Measurements from ENCODE around the gene ZNF837.
"Not testable (repeated sequence)": the region's sequence is repeated elsewhere in the genome, so short reads cannot be mapped to it uniquely, and the experiment has no call there.

ZNF837 gene

GRCh38 chr19:58350001-58350861 is 30.6 kb downstream of the ZNF837 start:
- DNase-seq: no peak

- no peak for DNase-seq
These were observed 31.2 kb downstream of the ZNF837 start for GRCh38 chr19:58349590-58349989.

GRCh38 chr19:58348080-58348479 is 32.8 kb downstream of the ZNF837 start:
- DNase-seq: not testable (repeated sequence)

GRCh38 chr19:58346961-58347929 is 33.6 kb downstream of the ZNF837 start:
- DNase-seq: peak; percentile 78

- DNase-seq: no peak
These were observed 35.3 kb downstream of the ZNF837 start for GRCh38 chr19:58345558-58345957.

GRCh38 chr19:58338825-58339558 is 41.8 kb downstream of the ZNF837 start:
- DNase-seq: peak; percentile 25

- no peak for DNase-seq
These were observed 42.5 kb downstream of the ZNF837 start for GRCh38 chr19:58338336-58338735.

GRCh38 chr19:58336820-58337219 is 44.0 kb downstream of the ZNF837 start:
- DNase-seq: no peak

GRCh38 chr19:58336216-58336615 is 44.6 kb downstream of the ZNF837 start:
- no peak for DNase-seq

GRCh38 chr19:58335630-58336029 is 45.2 kb downstream of the ZNF837 start:
- no peak for DNase-seq

GRCh38 chr19:58334691-58335249 is 46.1 kb downstream of the ZNF837 start:
- DNase-seq: no peak

GRCh38 chr19:58332697-58333096 is 48.1 kb downstream of the ZNF837 start:
- no peak for DNase-seq

- peak; percentile 64 for DNase-seq
These were observed 50.4 kb downstream of the ZNF837 start for GRCh38 chr19:58330458-58330857.

- DNase-seq: no peak
These were observed 51.8 kb downstream of the ZNF837 start for GRCh38 chr19:58328999-58329398.

- peak; percentile 96 for DNase-seq
These were observed 53.7 kb downstream of the ZNF837 start, which contains the start of gene ZSCAN22 for GRCh38 chr19:58326914-58327726. ZSCAN22 (plus strand) TSS chr19:58326994; CDS start chr19:58334803, 7,809 bp downstream.

GRCh38 chr19:58326501-58326913 is 54.3 kb downstream of the ZNF837 start:
- DNase-seq: no peak

GRCh38 chr19:58325311-58326022 is 55.4 kb downstream of the ZNF837 start:
- no peak for DNase-seq

GRCh38 chr19:58319241-58319640 is 61.6 kb downstream of the ZNF837 start:
- DNase-seq: no peak

- no peak for DNase-seq
These were observed 62.5 kb downstream of the ZNF837 start for GRCh38 chr19:58318297-58318696.

All from EL (cell line).